Measurements from ENCODE around the gene ADGRG1. TPM values are rescaled to one million over a fixed set of nuclear protein-coding genes. Genes with fewer than 3 reads are reported as not detected.

ADGRG1 gene
- total RNA-seq, 1 experiment from 2014 or later = 13.1 TPM

GRCh38 chr16:57589374-57589773, 39.1 kb upstream of the ADGRG1 start:
- BruUV-seq (replicated peaks) = no TSS peak
- no peaks in the 10 kb centered on the region for H3K36me3 ChIP-seq (ENCODE audit: control insufficient read depth, insufficient read depth, low read length)
- ChIA-PET CTCF (interaction anchor here (0.7 kb wide), 1 partner anchor 55 kb away, joined by 5 read pairs; no protein-coding TSS in a partner anchor), POLR2A (interaction anchor here (0.6 kb wide), 1 partner anchor 150 kb away, joined by 7 read pairs; no protein-coding TSS in a partner anchor)
- intact Hi-C loops (cut with micrococcal nuclease; ENCODE audit: unreplicated experiment) (no loop called here), in situ Hi-C loops (cut with HindIII; ENCODE audit: low pct_unique_long_range_greater_than_20kb, low sequenced_read_pairs) (no loop called here)
- H3K27ac ChIP-seq (ENCODE audit: low read length) = no peak overlapping the region
- peaks cover 10% of the 10 kb centered on the region; the same call in 1 of the 2 replicates for H3K4me1 ChIP-seq (ENCODE audit: control insufficient read depth, insufficient read depth, low read length)
- no peaks in the 10 kb centered on the region for H3K27me3 ChIP-seq (ENCODE audit: control insufficient read depth, insufficient read depth, low read length)
- TF ChIP-seq TCF7L2 (IDR thresholded peaks at IDR 0.05; ENCODE audit: low read depth, low read length) (no peak), SIN3A (IDR thresholded peaks at IDR 0.05; ENCODE audit: borderline replicate concordance, insufficient read depth, low read depth, low read length) (no peak), CTCF (IDR thresholded peaks at IDR 0.05) (no peak), POLR2AphosphoS5 (IDR thresholded peaks at IDR 0.05; ENCODE audit: low read depth, low read length) (no peak)
- TF ChIP-seq, protein P1, sequence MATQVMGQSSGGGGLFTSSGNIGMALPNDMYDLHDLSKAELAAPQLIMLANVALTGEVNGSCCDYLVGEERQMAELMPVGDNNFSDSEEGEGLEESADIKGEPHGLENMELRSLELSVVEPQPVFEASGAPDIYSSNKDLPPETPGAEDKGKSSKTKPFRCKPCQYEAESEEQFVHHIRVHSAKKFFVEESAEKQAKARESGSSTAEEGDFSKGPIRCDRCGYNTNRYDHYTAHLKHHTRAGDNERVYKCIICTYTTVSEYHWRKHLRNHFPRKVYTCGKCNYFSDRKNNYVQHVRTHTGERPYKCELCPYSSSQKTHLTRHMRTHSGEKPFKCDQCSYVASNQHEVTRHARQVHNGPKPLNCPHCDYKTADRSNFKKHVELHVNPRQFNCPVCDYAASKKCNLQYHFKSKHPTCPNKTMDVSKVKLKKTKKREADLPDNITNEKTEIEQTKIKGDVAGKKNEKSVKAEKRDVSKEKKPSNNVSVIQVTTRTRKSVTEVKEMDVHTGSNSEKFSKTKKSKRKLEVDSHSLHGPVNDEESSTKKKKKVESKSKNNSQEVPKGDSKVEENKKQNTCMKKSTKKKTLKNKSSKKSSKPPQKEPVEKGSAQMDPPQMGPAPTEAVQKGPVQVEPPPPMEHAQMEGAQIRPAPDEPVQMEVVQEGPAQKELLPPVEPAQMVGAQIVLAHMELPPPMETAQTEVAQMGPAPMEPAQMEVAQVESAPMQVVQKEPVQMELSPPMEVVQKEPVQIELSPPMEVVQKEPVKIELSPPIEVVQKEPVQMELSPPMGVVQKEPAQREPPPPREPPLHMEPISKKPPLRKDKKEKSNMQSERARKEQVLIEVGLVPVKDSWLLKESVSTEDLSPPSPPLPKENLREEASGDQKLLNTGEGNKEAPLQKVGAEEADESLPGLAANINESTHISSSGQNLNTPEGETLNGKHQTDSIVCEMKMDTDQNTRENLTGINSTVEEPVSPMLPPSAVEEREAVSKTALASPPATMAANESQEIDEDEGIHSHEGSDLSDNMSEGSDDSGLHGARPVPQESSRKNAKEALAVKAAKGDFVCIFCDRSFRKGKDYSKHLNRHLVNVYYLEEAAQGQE (IDR thresholded peaks at IDR 0.05; ENCODE audit: insufficient read depth in 1 of 2, low read depth in 2 of 2, low read length in 1 of 2) = no peak
- no peaks in the 10 kb centered on the region for H3K9me3 ChIP-seq (ENCODE audit: control insufficient read depth, insufficient read depth, low read depth, low read length)
- ATAC-seq = no peak
- no peak for DNase-seq (ENCODE audit: low read depth, low spot score)
- H3K4me3 ChIP-seq (ENCODE audit: low read depth in 2 of 2, low read length in 2 of 2) = no peak overlapping the region

GRCh38 chr16:57590654-57591085, 37.8 kb upstream of the ADGRG1 start:
- Histone ChIP-seq H3K9me3 (ENCODE audit: control insufficient read depth, insufficient read depth, low read depth, low read length) (no peaks in the 10 kb centered on the region), H3K4me1 (ENCODE audit: control insufficient read depth, insufficient read depth, low read length) (peaks cover 10% of the 10 kb centered on the region; the same call in 1 of the 2 replicates), H3K36me3 (ENCODE audit: control insufficient read depth, insufficient read depth, low read length) (no peaks in the 10 kb centered on the region), H3K27ac (ENCODE audit: low read length) (no peak overlapping the region), H3K27me3 (ENCODE audit: control insufficient read depth, insufficient read depth, low read length) (no peaks in the 10 kb centered on the region), H3K4me3 (ENCODE audit: low read depth in 2 of 2, low read length in 2 of 2) (peak overlapping the region in 1 of 2 experiments; percentile 23; a peak in 1 of 4 replicates)
- no TSS peak for BruUV-seq (replicated peaks)
- DNase-seq (ENCODE audit: low read depth, low spot score) (peak; percentile 53), ATAC-seq (peak; percentile 70)
- ChIA-PET POLR2A (no interaction called here), CTCF (interaction anchor here (0.6 to 1.0 kb wide), 9 partner anchors 8 to 537 kb away, joined by 3 to 7 read pairs (median 3); no protein-coding TSS in a partner anchor)
- in situ Hi-C loops (cut with HindIII; ENCODE audit: low pct_unique_long_range_greater_than_20kb, low sequenced_read_pairs) = no loop called here
- TF ChIP-seq POLR2AphosphoS5 (IDR thresholded peaks at IDR 0.05; ENCODE audit: low read depth, low read length) (no peak), CTCF (IDR thresholded peaks at IDR 0.05) (no peak)
- TF ChIP-seq, protein P1 (IDR thresholded peaks at IDR 0.05; ENCODE audit: insufficient read depth in 1 of 2, low read depth in 2 of 2, low read length in 1 of 2) = no peak
- intact Hi-C loops (cut with micrococcal nuclease; ENCODE audit: unreplicated experiment) = loop anchor here (2.0 to 5.0 kb wide), 3 partner anchors 42 to 147 kb away; partner anchors contain the start of gene KATNB1
